K562 (cell line): Measurements from ENCODE around the gene GRPEL2.

Experiments used
- ESRRB ChIP-seq: fragments of 250-450 bp; sonication (Bioruptor Pico); IDR thresholded peaks from 2 replicates; pipeline ENCODE4 v1.5.0; 2020; ENCODE audit warnings: mild to moderate bottlenecking, moderate library complexity, borderline replicate concordance
- KDM2B ChIP-seq: fragments of 250-450 bp; sonication (Bioruptor Pico); IDR thresholded peaks from 2 replicates; pipeline ENCODE4 v1.8.0; 2021; ENCODE audit warnings: mild to moderate bottlenecking, moderate library complexity
- MXI1 ChIP-seq: IDR thresholded peaks from 2 replicates; pipeline ENCODE4 v1.6.1; 2011; ENCODE audit warnings: low read depth, mild to moderate bottlenecking, improper control_type of control experiment, low read length
- NFATC3 ChIP-seq: fragments of 450-650 bp; IDR thresholded peaks from 2 replicates; pipeline ENCODE4 v1.6.1; 2017; ENCODE audit warnings: mild to moderate bottlenecking

DNA sequence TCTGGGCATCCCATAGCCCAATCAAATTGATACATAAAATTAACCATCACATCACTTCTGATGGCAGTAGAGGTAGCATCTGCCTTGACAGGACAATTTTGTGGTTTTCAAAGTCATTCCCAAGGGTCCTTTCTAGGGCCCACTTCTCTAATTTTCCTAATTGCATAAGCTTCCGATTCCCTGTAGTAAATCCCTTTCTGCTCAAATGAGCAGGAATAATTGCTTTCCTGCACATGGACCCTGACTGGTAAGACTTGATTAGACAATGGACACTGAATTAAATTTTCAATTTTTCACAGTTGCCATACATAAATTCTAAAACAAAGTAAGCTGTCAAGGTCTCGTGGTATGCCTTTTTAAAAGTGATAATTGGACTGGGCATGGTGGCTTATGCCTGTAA lies 55.8 kb downstream of the GRPEL2 start:
- TF ChIP-seq NFATC3, result no peak
- no peak for TF ChIP-seq ESRRB
- no peak for TF ChIP-seq MXI1
- no peak for TF ChIP-seq KDM2B (CRISPR knock-in tag)
